Ishikawa (cell line): Measurements from ENCODE around the gene FARS2.

Source experiments
- CEBPB ChIP-seq: IDR thresholded peaks from 2 replicates; pipeline ENCODE4 v1.6.1; 2012
- CREB1 ChIP-seq: IDR thresholded peaks from 2 replicates; pipeline ENCODE4 v1.6.1; 2012; ENCODE audit warnings: low read depth
- EGR1 ChIP-seq: IDR thresholded peaks from 2 replicates; pipeline ENCODE4 v1.6.1; 2012
- EP300 ChIP-seq: IDR thresholded peaks from 2 replicates; pipeline ENCODE4 v1.6.1; 2012; ENCODE audit warnings: borderline replicate concordance
- FOXM1 ChIP-seq: IDR thresholded peaks from 2 replicates; pipeline ENCODE4 v1.6.1; 2012; ENCODE audit warnings: low read depth, borderline replicate concordance
- NFIC ChIP-seq: IDR thresholded peaks from 2 replicates; pipeline ENCODE4 v1.6.1; 2012
- RAD21 ChIP-seq: IDR thresholded peaks from 2 replicates; pipeline ENCODE4 v1.6.1; 2012; ENCODE audit warnings: low read depth
- TAF1 ChIP-seq: IDR thresholded peaks from 2 replicates; pipeline ENCODE4 v1.6.1; 2012; ENCODE audit warnings: low read depth, mild to moderate bottlenecking
- TCF12 ChIP-seq: IDR thresholded peaks from 2 replicates; pipeline ENCODE4 v1.6.1; 2012; ENCODE audit warnings: low read depth
- TEAD4 ChIP-seq: IDR thresholded peaks from 2 replicates; pipeline ENCODE4 v1.6.1; 2012
- YY1 ChIP-seq: IDR thresholded peaks from 2 replicates; pipeline ENCODE4 v1.6.1; 2012; ENCODE audit warnings: low read depth
- ZBTB7A ChIP-seq: IDR thresholded peaks from 2 replicates; pipeline ENCODE4 v1.6.1; 2012; ENCODE audit warnings: low read depth
- TF ChIP-seq, protein P1 (sequence below): IDR thresholded peaks from 2 replicates; pipeline ENCODE4 v1.6.1; 2012; ENCODE audit warnings: low read depth, mild to moderate bottlenecking
- TF ChIP-seq, protein P2 (sequence below): IDR thresholded peaks from 2 replicates; pipeline ENCODE4 v1.6.1; 2012
- TF ChIP-seq, protein P3 (sequence below): IDR thresholded peaks from 2 replicates; pipeline ENCODE4 v1.6.1; 2012

The FARS2 gene

DNA sequence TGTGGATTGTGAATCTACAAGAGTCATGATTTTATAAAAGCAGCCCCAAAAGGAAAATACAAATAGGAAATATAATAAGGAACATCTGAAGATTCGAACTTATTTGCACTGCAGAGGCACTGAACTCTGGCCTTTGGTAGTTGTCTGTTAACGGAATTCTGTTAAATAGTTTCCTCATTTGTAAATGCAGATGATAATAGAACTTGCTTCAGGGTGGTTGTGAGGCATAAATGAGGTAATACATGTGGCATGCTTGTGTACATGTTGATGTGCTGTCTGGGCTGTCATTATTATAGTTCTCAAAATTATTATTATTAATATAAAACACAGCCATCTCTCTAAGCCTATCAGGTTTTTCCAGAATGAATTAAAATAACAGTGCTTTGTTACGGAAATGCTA lies 443.4 kb downstream of the FARS2 start:
- no peak for TF ChIP-seq TAF1
- no peak for TF ChIP-seq TCF12
- no peak for TF ChIP-seq YY1
- no peak for TF ChIP-seq EGR1
- no peak for TF ChIP-seq CEBPB
- TF ChIP-seq, protein P1, sequence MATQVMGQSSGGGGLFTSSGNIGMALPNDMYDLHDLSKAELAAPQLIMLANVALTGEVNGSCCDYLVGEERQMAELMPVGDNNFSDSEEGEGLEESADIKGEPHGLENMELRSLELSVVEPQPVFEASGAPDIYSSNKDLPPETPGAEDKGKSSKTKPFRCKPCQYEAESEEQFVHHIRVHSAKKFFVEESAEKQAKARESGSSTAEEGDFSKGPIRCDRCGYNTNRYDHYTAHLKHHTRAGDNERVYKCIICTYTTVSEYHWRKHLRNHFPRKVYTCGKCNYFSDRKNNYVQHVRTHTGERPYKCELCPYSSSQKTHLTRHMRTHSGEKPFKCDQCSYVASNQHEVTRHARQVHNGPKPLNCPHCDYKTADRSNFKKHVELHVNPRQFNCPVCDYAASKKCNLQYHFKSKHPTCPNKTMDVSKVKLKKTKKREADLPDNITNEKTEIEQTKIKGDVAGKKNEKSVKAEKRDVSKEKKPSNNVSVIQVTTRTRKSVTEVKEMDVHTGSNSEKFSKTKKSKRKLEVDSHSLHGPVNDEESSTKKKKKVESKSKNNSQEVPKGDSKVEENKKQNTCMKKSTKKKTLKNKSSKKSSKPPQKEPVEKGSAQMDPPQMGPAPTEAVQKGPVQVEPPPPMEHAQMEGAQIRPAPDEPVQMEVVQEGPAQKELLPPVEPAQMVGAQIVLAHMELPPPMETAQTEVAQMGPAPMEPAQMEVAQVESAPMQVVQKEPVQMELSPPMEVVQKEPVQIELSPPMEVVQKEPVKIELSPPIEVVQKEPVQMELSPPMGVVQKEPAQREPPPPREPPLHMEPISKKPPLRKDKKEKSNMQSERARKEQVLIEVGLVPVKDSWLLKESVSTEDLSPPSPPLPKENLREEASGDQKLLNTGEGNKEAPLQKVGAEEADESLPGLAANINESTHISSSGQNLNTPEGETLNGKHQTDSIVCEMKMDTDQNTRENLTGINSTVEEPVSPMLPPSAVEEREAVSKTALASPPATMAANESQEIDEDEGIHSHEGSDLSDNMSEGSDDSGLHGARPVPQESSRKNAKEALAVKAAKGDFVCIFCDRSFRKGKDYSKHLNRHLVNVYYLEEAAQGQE: no peak
- TF ChIP-seq, protein P2, sequence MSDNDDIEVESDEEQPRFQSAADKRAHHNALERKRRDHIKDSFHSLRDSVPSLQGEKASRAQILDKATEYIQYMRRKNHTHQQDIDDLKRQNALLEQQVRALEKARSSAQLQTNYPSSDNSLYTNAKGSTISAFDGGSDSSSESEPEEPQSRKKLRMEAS: no peak
- TF ChIP-seq ZBTB7A: no peak
- TF ChIP-seq NFIC: no peak
- no peak for TF ChIP-seq FOXM1
- TF ChIP-seq CREB1: no peak
- no peak for TF ChIP-seq RAD21
- TF ChIP-seq TEAD4: no peak
- TF ChIP-seq, protein P3, sequence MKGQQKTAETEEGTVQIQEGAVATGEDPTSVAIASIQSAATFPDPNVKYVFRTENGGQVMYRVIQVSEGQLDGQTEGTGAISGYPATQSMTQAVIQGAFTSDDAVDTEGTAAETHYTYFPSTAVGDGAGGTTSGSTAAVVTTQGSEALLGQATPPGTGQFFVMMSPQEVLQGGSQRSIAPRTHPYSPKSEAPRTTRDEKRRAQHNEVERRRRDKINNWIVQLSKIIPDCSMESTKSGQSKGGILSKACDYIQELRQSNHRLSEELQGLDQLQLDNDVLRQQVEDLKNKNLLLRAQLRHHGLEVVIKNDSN: no peak
- no peak for TF ChIP-seq EP300

DNA sequence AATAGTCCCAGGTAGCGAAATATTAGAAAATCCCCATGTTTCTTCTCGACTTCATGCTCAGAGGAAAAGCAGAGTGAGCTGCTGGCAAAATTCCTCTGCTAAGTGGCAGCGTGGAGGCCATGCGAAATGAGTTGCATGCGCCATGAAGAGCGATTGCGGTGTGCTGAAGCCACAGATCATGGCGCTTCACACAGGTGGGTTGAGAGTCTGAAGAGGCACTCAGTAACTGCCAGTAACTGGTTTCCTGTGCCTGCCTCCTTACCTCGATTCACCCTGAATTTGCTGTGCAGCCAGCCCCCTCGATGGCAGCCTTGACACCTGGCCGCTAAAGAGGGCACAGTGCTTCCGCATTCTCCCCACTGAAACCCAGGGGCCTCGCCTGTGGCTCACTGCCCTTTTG lies 443.9 kb downstream of the FARS2 start:
- TF ChIP-seq RAD21 (no peak), CREB1 (no peak), FOXM1 (no peak), ZBTB7A (no peak), CEBPB (no peak), YY1 (no peak), NFIC (no peak), EP300 (no peak), TEAD4 (no peak), TAF1 (no peak)
- TF ChIP-seq, protein P2: no peak
- TF ChIP-seq, protein P3: no peak
- TF ChIP-seq, protein P1: no peak

DNA sequence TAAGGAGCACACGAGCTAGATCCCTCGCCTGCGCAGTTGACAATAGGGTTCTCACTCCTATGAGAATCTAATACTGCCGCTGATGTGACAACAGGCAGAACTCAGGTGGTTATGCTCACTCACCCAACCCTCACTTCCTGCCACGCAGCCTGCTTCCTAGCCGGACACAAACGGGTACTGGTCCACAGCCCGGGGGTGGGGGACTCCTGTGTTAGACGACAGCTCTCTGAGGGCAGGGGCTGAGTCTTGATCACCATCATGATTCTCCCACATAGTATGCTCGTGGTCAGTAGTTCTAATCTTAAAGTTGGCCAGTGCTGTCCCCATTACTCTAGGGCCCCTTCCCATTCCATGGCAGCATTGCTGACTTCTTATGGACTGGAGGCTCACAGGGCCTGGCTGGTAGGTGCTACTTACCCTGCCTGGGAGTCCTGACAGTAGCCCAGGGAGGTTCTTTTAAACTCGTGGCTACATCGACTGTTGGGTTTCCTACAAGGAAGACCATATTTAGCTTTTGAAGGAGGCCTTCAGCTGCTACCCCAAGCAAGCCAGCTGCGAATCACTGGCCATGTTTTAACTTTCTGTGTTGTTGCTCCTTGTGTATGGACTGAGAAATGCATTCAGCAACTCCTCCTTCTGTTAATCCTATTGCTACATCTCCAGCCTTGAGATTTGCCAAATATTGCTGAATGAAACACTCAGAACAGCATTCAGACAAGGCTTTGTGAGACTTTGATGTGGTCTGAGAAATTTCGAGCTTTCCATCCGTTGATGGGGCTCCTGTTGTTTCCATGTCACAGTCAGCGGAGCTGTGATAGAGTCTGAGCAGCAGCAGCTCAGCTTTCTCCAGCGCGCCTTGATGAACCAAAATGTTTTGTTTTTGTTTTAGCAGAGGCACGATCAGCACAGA lies 445.1 kb downstream of the FARS2 start:
- TF ChIP-seq NFIC (no peak), FOXM1 (no peak), EP300 (no peak), CREB1 (no peak), TEAD4 (no peak), TAF1 (no peak), RAD21 (no peak), ZBTB7A (no peak), EGR1 (no peak), YY1 (no peak), TCF12 (no peak)
- TF ChIP-seq, protein P2: no peak
- TF ChIP-seq, protein P3: no peak
- TF ChIP-seq, protein P1: no peak
